GM20000 (cell line): Measurements from ENCODE around the gene MORN4.
A peak's percentile ranks its signal among the peaks of the same experiment; 100 is the strongest.

Experiments used
- DNase-seq: peaks from one replicate; pipeline ENCODE4 v3.0.0; 2012; ENCODE audit warnings: low spot score
- TF ChIP-seq, protein P1 (sequence below): IDR thresholded peaks from 2 replicates; pipeline ENCODE4 v1.5.1; 2012; ENCODE audit warnings: mild to moderate bottlenecking, control low read depth; ENCODE audit errors: extremely low read depth, missing control alignments

MORN4 gene

DNA sequence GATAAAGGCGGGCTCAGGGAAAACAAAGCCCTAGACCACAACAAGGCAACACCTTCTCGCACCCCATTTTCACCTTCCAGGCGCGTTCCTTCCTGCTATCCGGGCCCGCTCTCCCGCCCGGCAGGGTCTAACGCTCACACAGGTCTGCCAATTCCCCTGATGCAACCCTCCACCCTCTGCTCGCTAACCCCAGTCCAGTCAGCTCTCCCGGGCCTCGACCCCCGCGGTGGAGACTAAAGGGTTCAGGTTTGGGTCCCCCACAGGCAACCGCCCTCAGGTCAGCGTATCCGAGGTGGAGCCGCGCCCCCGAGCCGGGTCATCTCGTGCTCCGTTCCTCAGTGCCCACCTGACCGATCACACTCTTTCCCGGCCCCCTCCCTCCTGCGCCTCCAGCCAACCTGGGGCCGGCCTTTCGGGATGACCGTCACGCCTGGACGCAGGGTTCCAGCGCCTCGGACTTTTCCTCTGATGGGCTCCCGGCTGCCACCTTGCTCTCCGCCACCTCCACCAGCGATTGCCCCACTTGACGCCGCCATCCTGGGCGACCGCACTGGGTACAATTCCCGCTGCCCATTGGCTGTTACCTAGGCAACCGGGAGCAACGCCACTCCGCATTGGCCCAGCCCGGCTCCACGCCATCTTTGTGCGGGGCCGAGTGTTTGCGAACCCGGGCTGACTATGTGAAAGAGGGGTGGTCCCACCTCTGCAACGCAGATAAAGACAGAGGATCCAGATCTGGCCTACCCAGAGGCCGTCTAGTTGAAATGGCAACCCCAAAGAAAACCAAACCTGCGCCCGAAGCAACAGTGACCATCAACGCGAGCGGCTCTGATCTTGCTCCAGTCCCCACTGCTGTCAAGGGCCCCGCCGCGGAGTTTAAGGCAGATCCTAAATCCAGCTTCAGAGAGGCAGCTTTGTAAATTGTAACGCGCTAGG is at the start of gene MORN4:
Gene MORN4 (minus strand): TSS at position 552 of the 936 bp plus-strand sequence. CDS start 13,847 bp downstream, outside the sequence.
- TF ChIP-seq, protein P1, sequence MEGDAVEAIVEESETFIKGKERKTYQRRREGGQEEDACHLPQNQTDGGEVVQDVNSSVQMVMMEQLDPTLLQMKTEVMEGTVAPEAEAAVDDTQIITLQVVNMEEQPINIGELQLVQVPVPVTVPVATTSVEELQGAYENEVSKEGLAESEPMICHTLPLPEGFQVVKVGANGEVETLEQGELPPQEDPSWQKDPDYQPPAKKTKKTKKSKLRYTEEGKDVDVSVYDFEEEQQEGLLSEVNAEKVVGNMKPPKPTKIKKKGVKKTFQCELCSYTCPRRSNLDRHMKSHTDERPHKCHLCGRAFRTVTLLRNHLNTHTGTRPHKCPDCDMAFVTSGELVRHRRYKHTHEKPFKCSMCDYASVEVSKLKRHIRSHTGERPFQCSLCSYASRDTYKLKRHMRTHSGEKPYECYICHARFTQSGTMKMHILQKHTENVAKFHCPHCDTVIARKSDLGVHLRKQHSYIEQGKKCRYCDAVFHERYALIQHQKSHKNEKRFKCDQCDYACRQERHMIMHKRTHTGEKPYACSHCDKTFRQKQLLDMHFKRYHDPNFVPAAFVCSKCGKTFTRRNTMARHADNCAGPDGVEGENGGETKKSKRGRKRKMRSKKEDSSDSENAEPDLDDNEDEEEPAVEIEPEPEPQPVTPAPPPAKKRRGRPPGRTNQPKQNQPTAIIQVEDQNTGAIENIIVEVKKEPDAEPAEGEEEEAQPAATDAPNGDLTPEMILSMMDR = no peak
- DNase-seq = peak; percentile 89

DNA sequence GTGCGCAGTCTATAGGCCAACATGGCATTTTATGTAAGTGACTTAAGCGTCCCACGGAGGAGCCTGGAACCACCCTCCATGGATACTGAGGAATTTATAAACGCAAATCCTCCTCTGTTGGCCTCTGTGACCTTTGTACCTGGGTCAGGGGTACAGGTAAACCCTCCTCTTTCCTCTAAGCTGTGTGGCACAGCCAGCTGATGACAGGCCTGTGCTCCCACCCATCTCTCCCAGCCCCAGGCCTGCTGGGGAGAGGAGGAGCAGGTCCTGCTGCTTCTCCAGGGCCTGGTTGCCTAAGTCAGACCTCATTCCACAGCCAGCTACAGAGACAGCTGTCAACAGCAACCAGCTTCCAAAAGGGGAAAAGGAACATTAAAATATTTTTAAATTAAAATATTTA is 48.7 kb upstream of the MORN4 start:
- DNase-seq = no peak
- TF ChIP-seq, protein P1 = no peak

DNA sequence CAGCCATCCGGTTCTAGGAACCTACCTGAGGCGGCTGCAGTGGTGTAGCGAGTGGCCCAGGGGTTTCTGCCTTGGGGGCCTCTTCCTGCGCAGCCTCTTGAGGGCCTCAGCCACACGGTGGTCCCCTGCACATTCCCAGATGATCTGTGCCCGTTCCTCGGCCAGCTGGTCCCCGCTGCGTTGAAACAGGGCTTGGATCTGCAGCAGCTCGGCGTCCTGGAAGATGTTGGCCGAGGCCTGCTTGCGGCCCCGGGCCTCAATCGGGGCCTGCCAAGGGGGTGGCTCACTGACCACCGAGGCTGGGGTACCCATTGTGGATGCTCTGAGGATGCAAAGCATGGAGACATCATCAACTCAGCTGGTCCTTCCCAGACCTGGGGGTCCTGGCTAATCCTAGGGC is 46.3 kb upstream of the MORN4 start:
- TF ChIP-seq, protein P1 = no peak
- DNase-seq = no peak

DNA sequence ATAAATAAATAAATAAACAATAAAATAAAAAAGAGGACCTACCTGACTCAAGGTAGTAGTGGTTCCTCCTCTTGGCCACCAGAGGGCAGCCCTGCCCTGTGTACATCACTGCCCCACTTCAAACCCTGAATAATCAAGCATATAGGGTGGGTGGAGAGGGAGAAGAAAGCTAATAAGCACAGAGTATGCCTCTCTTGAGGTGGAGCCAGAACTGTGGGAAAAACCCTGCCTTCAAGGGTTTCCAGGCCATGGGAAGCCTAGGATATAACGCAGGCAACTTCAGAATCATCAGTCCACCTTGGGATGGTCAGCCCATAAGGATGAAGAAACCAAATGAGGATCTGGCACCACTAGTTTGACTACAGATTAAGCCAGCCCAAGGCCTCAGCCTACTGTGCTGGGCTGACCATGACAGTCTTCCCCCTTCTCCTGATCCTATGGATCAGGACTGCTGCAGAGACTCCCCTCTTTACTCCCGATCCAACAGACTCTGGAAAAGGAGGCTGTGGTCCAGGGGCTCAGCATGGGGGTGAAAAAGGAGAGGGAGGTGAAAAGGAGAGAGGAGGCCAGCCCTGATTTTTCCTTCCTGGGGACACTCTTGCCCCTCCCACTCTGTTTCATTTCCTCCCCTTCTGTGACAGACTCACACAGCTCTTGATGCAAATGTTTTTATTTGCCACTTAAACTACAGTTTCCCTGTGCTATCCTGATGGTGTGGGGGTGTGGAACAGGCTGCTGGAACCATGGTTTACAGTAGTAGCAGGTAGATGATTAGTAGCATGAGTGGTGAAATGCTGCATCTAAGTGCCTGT is 43.7 kb upstream of the MORN4 start:
- TF ChIP-seq, protein P1 = peak; percentile 50
- DNase-seq = peak; percentile 78

DNA sequence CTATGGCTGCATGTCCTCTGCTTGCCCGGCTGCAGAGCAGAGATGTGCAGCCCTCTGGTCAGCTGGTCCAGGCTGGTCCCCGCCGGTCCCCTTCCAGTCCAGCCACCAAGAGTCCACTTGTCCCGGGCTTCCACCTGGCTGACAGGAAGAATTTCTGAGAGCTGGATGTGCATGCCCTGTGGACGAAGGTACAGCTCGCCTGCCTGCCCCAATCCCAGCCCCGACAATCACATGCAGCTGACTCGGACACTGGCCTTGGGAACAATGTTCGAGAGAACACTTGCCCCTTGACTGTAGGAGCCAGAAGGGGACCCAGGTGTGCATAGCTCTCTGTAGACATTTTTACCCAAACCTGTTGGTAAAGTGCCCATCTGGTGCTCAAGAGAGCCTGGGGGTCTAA is 41.9 kb upstream of the MORN4 start:
- no peak for DNase-seq
- TF ChIP-seq, protein P1 = no peak

DNA sequence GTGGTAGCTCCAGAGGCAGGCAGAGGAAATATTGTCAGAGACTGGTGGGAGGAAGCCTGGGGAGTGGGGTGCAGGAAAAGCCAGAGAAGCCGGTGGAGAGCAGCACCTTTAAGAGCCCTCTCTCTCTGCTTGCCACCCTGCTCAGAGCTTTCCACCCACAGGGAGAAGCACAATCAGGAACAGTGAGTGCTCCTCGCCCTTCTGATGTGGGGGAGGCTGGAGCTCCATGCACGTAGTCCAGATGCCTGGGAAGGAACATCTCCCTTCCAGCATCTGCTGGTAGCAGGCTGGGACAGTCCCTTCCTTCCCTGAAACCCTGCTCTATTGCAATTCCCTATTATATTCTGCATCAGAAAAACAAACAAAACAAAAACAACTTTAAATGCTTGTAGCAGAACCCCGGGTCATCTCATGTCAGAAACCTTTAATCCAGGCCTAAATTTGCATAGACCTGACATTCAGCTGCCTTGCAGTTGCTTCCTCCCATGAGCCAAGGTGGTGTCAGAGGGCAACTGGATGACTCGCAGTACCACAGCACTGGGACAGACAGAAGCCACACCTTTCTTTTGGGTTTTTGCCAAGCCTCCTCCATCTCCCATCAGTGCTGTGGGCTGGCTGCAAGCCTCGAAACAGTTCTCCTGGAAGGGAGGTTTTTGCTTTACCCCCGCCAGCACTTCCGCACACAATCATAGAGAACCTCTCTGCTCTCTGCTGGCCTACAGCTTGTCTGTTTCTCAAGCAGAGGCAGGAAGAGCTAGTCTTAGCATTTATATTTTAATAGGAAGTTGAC is 40.6 kb upstream of the MORN4 start:
- TF ChIP-seq, protein P1 = no peak
- no peak for DNase-seq
